ENCODE data around the gene TMC1. TPM values are rescaled to one million over a fixed set of nuclear protein-coding genes. Genes with fewer than 3 reads are reported as not detected.

Gene TMC1
- total RNA-seq, 4 donors from 2014 or later, result 0.30 to 2.3 (median 0.44) TPM; not detected in 1

- WGBS, 2 donors, result 64 to 75% methylated on average over 2 of the region's 2 CpGs
- Histone ChIP-seq H3K4me3 (no peak overlapping the region), H3K27me3 (no peaks in the 10 kb centered on the region), H3K4me1 (no peaks in the 10 kb centered on the region), H3K36me3 (no peaks in the 10 kb centered on the region), H3K27ac (no peak overlapping the region), H3K9me3 (no peaks in the 10 kb centered on the region)
- no peak for DNase-seq (ENCODE audit: low spot score in 2 of 2)
- TF ChIP-seq EP300 (IDR thresholded peaks at IDR 0.05) (no peak), CTCF (IDR thresholded peaks at IDR 0.05) (no peak), POLR2A (IDR thresholded peaks at IDR 0.05) (no peak)
Measured at GRCh38 chr9:72658703-72659102, 137.3 kb downstream of the TMC1 start.

GRCh38 chr9:72661401-72662135 lies 140.2 kb downstream of the TMC1 start:
- no peak for DNase-seq (ENCODE audit: low spot score in 2 of 2)
- TF ChIP-seq EP300 (IDR thresholded peaks at IDR 0.05) (no peak), CTCF (IDR thresholded peaks at IDR 0.05) (no peak), POLR2A (IDR thresholded peaks at IDR 0.05) (no peak)
- Histone ChIP-seq H3K9me3 (peaks cover 0 to 8% (median 0%) of the 10 kb centered on the region in 4 donors), H3K4me1 (no peaks in the 10 kb centered on the region), H3K27ac (no peak overlapping the region), H3K36me3 (no peaks in the 10 kb centered on the region), H3K27me3 (no peaks in the 10 kb centered on the region), H3K4me3 (no peak overlapping the region)
- 58 to 86% methylated on average over 2 of the region's 2 CpGs for WGBS, 2 donors

GRCh38 chr9:72665421-72665820 lies 144.0 kb downstream of the TMC1 start:
- Histone ChIP-seq H3K4me3 (no peak overlapping the region), H3K4me1 (no peaks in the 10 kb centered on the region), H3K27ac (no peak overlapping the region), H3K27me3 (no peaks in the 10 kb centered on the region), H3K36me3 (no peaks in the 10 kb centered on the region), H3K9me3 (peaks cover 0 to 8% (median 0%) of the 10 kb centered on the region in 4 donors)
- TF ChIP-seq EP300 (IDR thresholded peaks at IDR 0.05) (no peak), CTCF (IDR thresholded peaks at IDR 0.05) (no peak), POLR2A (IDR thresholded peaks at IDR 0.05) (no peak)
- DNase-seq (ENCODE audit: low spot score in 2 of 2), result no peak
- WGBS, 2 donors, result 78 to 100% methylated on average over 2 of the region's 2 CpGs

- Histone ChIP-seq H3K9me3 (peaks cover 0 to 9% (median 0%) of the 10 kb centered on the region in 4 donors), H3K4me3 (no peak overlapping the region), H3K27me3 (no peaks in the 10 kb centered on the region), H3K4me1 (no peaks in the 10 kb centered on the region), H3K36me3 (no peaks in the 10 kb centered on the region), H3K27ac (no peak overlapping the region)
- WGBS, 2 donors, result 60 to 87% methylated on average over 2 of the region's 2 CpGs
- TF ChIP-seq CTCF (IDR thresholded peaks at IDR 0.05) (no peak), EP300 (IDR thresholded peaks at IDR 0.05) (no peak), POLR2A (IDR thresholded peaks at IDR 0.05) (no peak)
- DNase-seq (ENCODE audit: low spot score in 2 of 2), result no peak
Measured at GRCh38 chr9:72667181-72667580, 145.8 kb downstream of the TMC1 start.

GRCh38 chr9:72674961-72675360 lies 153.6 kb downstream of the TMC1 start:
- no peak for DNase-seq (ENCODE audit: low spot score in 2 of 2)
- Histone ChIP-seq H3K4me3 (no peak overlapping the region), H3K4me1 (peaks cover 0 to 9% (median 0%) of the 10 kb centered on the region in 4 donors), H3K9me3 (peaks cover 0 to 5% (median 0%) of the 10 kb centered on the region in 4 donors), H3K36me3 (no peaks in the 10 kb centered on the region), H3K27ac (peak overlapping the region in 3 of 4 donors; percentile 4 to 61 (median 60)), H3K27me3 (no peaks in the 10 kb centered on the region)
- WGBS, 2 donors, result 69 to 78% methylated on average over 2 of the region's 2 CpGs
- TF ChIP-seq CTCF (IDR thresholded peaks at IDR 0.05) (no peak), EP300 (IDR thresholded peaks at IDR 0.05) (no peak), POLR2A (IDR thresholded peaks at IDR 0.05) (no peak)

Measured in tibial nerve (tissue), 4 donors.